ENCODE measurements around the gene WDR62.
A peak's percentile ranks its signal among the peaks of the same experiment; 100 is the strongest.
"Not testable (repeated sequence)": the region's sequence is repeated elsewhere in the genome, so short reads cannot be mapped to it uniquely, and the experiment has no call there.

WDR62 gene

DNA sequence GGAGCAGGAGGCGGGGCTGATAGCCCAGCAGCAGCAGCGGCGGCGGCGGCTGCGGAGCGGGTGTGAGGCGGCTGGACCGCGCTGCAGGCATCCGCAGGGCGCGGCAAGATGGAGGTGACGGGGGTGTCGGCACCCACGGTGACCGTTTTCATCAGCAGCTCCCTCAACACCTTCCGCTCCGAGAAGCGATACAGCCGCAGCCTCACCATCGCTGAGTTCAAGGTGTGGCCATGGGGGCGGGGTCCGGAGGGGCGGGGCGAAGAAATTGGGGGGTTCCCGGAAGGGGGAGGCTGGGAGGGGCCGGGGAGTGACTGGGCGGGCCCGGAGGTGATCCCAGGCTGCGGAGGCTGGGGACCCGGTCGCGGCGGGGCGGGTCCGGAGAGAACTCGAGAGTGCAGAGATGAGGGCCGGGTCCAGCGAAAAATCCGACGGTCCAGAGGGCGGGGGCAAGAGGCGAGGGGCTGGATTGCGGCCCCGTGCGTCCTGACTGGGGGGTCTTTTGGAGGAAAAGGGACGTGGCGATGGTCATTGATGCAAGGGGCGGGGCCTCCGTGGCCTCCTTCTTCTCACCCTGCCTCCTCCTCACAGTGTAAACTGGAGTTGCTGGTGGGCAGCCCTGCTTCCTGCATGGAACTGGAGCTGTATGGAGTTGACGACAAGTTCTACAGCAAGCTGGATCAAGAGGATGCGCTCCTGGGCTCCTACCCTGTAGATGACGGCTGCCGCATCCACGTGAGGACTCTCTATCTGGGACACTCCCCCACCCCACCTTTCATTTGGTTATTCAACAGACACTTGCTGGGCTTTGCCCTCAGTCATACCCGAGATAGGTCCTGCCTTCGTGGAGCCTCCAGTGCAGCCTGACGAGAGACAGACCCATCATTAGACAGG is 61.0 kb downstream of the WDR62 start, which contains the start of gene TBCB:
Gene TBCB (plus strand): TSS at position 16 of the 891 bp plus-strand sequence. CDS start 93 bp downstream, at position 109.
- H3K9me3 ChIP-seq (ENCODE audit: low read length): no peaks in the 10 kb centered on the region
- peak within 1 kb of the TSS; percentile 82 for H3K27ac ChIP-seq (ENCODE audit: low read depth, low read length)
- peak within 1 kb of the TSS; percentile 79 for H3K9ac ChIP-seq (ENCODE audit: low read length)
- no peaks in the 10 kb centered on the region for H3K27me3 ChIP-seq (ENCODE audit: control insufficient read depth in 1 of 2, insufficient read depth in 2 of 2, low read length in 2 of 2)
- H3K4me3 ChIP-seq (ENCODE audit: low read depth in 1 of 2, low read length in 2 of 2): peak within 1 kb of the TSS; percentile 70 to 98
- H3K4me1 ChIP-seq (ENCODE audit: insufficient read depth, low read length): peaks cover 20% of the 10 kb centered on the region
- H3K36me3 ChIP-seq (ENCODE audit: insufficient read depth, low read length): peaks cover 33% of the 10 kb centered on the region

DNA sequence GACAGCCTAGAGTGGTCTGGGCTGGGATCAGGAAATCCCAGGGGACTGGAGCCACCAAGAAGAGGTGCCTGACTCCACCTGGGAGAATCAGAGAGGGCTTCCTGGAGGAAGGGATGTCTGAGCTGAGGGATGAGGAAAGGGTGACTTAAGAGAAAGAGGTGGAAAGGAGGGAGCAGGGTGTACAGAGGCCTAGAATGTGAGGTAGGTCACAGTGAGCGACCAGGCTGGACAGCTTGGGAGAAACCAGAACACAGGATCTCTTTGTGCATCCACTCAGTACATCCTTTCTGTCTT is 61.6 kb downstream of the WDR62 start:
- Histone ChIP-seq H3K27ac (ENCODE audit: low read depth, low read length) (peak overlapping the region; percentile 71), H3K36me3 (ENCODE audit: insufficient read depth, low read length) (peaks cover 34% of the 10 kb centered on the region), H3K4me1 (ENCODE audit: insufficient read depth, low read length) (peaks cover 20% of the 10 kb centered on the region), H3K27me3 (ENCODE audit: control insufficient read depth in 1 of 2, insufficient read depth in 2 of 2, low read length in 2 of 2) (no peaks in the 10 kb centered on the region), H3K4me3 (ENCODE audit: low read depth in 1 of 2, low read length in 2 of 2) (peak overlapping the region; percentile 68 to 98), H3K9me3 (ENCODE audit: low read length) (no peaks in the 10 kb centered on the region), H3K9ac (ENCODE audit: low read length) (no peak overlapping the region)

DNA sequence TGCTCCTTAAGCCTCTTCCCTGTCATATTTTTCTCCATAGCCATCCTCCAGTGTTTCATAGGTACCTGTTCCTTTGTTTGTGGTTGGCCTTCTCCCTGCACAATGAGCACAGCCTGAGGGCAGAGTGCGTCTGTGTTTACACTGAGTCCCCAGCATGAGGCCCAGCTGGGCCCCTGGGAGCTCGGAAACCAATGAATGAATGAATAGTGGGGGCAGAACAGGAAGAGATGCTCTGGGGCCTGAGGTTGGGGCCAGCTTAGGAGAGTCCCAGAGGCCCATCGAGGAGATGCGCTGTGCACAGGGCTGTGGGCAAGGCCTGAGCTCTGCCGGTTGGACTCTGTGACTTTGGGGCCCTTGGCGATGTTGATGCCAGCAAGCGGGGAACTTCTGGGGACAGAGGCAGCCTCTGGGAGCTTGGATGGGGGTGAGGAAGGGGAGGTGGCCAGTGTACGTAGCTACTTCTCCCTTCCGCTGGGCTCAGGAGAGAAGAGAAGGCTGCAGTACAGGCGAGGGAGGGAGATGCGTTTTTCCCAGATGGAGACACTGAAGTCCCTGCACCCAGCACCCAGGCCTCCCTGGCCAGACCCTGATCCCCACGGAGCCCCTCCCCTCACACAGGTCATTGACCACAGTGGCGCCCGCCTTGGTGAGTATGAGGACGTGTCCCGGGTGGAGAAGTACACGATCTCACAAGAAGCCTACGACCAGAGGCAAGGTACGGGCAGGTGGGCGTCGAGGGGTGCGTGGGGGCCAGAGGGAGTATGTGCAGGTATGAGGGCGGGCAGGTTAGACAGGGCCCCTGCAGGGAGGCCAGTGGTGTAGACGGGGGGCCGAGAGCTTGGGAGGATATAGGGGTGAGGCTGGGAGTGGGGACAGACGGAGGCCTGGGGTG is 65.6 kb downstream of the WDR62 start:
- no peaks in the 10 kb centered on the region for H3K27me3 ChIP-seq (ENCODE audit: control insufficient read depth in 1 of 2, insufficient read depth in 2 of 2, low read length in 2 of 2)
- H3K36me3 ChIP-seq (ENCODE audit: insufficient read depth, low read length): peaks cover 39% of the 10 kb centered on the region
- H3K4me3 ChIP-seq (ENCODE audit: low read depth in 1 of 2, low read length in 2 of 2): no peak overlapping the region
- H3K9ac ChIP-seq (ENCODE audit: low read length): no peak overlapping the region
- no peaks in the 10 kb centered on the region for H3K9me3 ChIP-seq (ENCODE audit: low read length)
- H3K27ac ChIP-seq (ENCODE audit: low read depth, low read length): no peak overlapping the region
- H3K4me1 ChIP-seq (ENCODE audit: insufficient read depth, low read length): peaks cover 14% of the 10 kb centered on the region

DNA sequence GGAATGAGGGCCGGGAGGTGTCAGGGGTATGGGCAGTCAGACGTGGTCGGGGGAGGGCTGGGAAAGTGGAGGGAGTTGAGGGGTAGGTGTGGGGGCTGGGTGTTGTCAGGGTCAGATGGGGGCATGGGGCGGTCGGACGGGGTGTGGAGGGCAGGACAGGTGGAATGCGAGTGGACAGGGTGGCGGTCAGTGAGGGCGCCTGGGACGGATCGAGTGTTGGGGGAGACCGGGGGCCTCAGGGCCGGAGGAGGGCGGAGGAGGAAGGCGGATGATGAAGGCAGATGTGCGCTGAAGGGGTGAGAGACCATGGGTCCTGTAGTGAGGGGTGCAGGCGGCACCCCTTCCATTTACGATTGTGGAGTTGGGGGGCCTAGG is 66.3 kb downstream of the WDR62 start:
- Histone ChIP-seq H3K36me3 (ENCODE audit: insufficient read depth, low read length) (peaks cover 45% of the 10 kb centered on the region), H3K9ac (ENCODE audit: low read length) (no peak overlapping the region), H3K4me1 (ENCODE audit: insufficient read depth, low read length) (peaks cover 13% of the 10 kb centered on the region), H3K9me3 (ENCODE audit: low read length) (no peaks in the 10 kb centered on the region), H3K27ac (ENCODE audit: low read depth, low read length) (no peak overlapping the region), H3K27me3 (ENCODE audit: control insufficient read depth in 1 of 2, insufficient read depth in 2 of 2, low read length in 2 of 2) (no peaks in the 10 kb centered on the region), H3K4me3 (ENCODE audit: low read depth in 1 of 2, low read length in 2 of 2) (no peak overlapping the region)

DNA sequence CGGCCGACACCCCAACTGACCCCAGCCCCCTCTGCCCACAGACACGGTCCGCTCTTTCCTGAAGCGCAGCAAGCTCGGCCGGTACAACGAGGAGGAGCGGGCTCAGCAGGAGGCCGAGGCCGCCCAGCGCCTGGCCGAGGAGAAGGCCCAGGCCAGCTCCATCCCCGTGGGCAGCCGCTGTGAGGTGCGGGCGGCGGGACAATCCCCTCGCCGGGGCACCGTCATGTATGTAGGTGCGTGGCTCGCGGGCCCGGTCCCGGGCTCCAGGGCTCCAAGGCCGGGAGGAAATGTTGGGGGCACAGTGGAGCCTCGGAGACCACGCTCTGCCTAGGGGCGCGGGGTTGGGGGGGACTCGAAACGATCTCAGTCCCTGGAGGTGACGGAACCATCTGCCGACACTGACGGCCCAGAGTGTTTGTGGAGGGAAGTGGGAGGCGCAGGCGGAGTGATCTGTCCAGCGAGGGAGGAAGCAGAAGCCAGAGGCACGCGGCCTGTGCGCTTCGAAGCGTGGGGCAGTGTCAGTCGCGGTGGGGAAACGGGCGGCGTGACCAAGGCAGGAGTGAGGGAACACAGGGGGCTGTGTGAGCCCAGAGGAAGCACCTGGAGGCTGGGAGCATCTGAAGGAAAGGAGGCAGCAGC is 66.9 kb downstream of the WDR62 start:
- Histone ChIP-seq H3K27me3 (ENCODE audit: control insufficient read depth in 1 of 2, insufficient read depth in 2 of 2, low read length in 2 of 2) (no peaks in the 10 kb centered on the region), H3K36me3 (ENCODE audit: insufficient read depth, low read length) (peaks cover 45% of the 10 kb centered on the region), H3K4me3 (ENCODE audit: low read depth in 1 of 2, low read length in 2 of 2) (no peak overlapping the region), H3K9me3 (ENCODE audit: low read length) (no peaks in the 10 kb centered on the region), H3K9ac (ENCODE audit: low read length) (no peak overlapping the region), H3K4me1 (ENCODE audit: insufficient read depth, low read length) (peaks cover 6% of the 10 kb centered on the region), H3K27ac (ENCODE audit: low read depth, low read length) (no peak overlapping the region)

DNA sequence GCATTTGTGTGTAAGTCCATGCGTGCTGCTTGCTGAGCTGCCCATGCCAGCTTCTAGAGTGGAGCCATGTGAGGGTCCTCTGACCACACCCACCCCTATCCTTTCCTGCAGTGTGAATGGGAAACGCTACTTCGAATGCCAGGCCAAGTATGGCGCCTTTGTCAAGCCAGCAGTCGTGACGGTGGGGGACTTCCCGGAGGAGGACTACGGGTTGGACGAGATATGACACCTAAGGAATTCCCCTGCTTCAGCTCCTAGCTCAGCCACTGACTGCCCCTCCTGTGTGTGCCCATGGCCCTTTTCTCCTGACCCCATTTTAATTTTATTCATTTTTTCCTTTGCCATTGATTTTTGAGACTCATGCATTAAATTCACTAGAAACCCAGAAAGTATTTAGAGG is 70.9 kb downstream of the WDR62 start:
- no peak overlapping the region for H3K4me3 ChIP-seq (ENCODE audit: low read depth in 1 of 2, low read length in 2 of 2)
- H3K36me3 ChIP-seq (ENCODE audit: insufficient read depth, low read length): peaks cover 22% of the 10 kb centered on the region
- no peak overlapping the region for H3K9ac ChIP-seq (ENCODE audit: low read length)
- no peak overlapping the region for H3K27ac ChIP-seq (ENCODE audit: low read depth, low read length)
- H3K4me1 ChIP-seq (ENCODE audit: insufficient read depth, low read length): peaks cover 7% of the 10 kb centered on the region
- no peaks in the 10 kb centered on the region for H3K9me3 ChIP-seq (ENCODE audit: low read length)
- no peaks in the 10 kb centered on the region for H3K27me3 ChIP-seq (ENCODE audit: control insufficient read depth in 1 of 2, insufficient read depth in 2 of 2, low read length in 2 of 2)

DNA sequence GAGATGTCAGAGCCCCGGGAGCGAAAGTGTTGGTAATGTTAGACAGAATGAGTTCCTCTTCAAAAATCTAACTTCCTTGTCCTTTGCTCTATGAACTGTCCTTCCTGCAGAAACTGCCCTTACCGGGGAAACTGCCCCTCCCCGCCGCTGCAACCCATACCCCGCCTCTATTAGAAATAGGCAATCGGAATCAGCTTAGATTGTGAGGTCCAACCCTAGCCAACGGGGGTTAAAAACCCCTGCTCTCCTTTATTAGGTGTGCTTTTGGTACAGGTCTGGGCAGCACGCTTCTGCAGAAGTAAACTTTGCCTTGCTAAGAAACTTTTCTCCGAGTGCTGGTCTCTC is 73.7 kb downstream of the WDR62 start:
- H3K36me3 ChIP-seq (ENCODE audit: insufficient read depth, low read length): peaks cover 20% of the 10 kb centered on the region
- H3K4me1 ChIP-seq (ENCODE audit: insufficient read depth, low read length): peaks cover 7% of the 10 kb centered on the region
- peak overlapping the region; percentile 7 to 67 for H3K4me3 ChIP-seq (ENCODE audit: low read depth in 1 of 2, low read length in 2 of 2)
- H3K27me3 ChIP-seq (ENCODE audit: control insufficient read depth in 1 of 2, insufficient read depth in 2 of 2, low read length in 2 of 2): no peaks in the 10 kb centered on the region
- no peaks in the 10 kb centered on the region for H3K9me3 ChIP-seq (ENCODE audit: low read length)
- H3K9ac ChIP-seq (ENCODE audit: low read length): peak overlapping the region; percentile 77
- peak overlapping the region; percentile 98 for H3K27ac ChIP-seq (ENCODE audit: low read depth, low read length)

DNA sequence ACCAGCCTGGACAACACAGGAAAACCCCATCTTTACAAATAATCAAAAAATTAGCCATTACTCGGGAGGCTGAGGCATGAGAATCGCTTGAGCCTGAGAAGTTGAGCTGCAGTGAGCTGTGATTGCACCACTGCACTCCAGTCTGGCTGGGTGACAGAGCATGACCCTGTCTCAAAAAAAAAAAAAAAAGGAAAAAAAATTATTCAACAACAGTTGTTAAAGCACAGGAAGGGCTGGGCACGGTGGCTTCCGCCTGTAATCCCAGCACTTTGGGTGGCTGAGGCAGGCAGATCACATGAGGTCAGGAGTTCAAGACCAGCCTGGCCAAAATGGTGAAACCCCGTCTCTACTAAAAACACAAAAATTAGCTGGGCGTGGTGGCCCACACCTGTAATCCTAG is 76.5 kb downstream of the WDR62 start:
- not testable (repeated sequence) for H3K27ac ChIP-seq (ENCODE audit: low read depth, low read length); H3K9ac ChIP-seq (ENCODE audit: low read length); H3K27me3 ChIP-seq (ENCODE audit: control insufficient read depth in 1 of 2, insufficient read depth in 2 of 2, low read length in 2 of 2); H3K9me3 ChIP-seq (ENCODE audit: low read length); H3K4me1 ChIP-seq (ENCODE audit: insufficient read depth, low read length); H3K36me3 ChIP-seq (ENCODE audit: insufficient read depth, low read length); H3K4me3 ChIP-seq (ENCODE audit: low read depth in 1 of 2, low read length in 2 of 2)

DNA sequence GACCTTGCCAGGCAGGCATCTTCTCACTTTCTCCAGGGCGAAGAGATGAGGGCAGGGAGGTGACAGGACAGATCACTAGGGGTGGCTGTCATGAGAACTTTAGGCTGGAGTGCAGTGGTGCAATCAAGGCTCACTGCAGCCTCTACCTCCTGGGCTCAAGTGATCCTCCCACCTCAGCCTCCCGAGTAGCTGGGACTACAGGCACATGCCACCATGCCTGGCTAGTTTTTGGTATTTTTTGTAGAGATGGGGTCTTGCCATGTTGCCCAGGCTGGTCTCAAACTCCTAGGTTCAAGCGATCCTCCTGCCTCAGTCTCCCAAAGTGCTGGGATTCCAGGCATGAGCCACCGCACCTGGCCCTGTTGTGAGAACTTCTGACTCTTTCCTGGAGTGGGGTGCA is 80.2 kb downstream of the WDR62 start:
- H3K9me3 ChIP-seq (ENCODE audit: low read length); H3K27ac ChIP-seq (ENCODE audit: low read depth, low read length); H3K9ac ChIP-seq (ENCODE audit: low read length); H3K36me3 ChIP-seq (ENCODE audit: insufficient read depth, low read length); H3K27me3 ChIP-seq (ENCODE audit: control insufficient read depth in 1 of 2, insufficient read depth in 2 of 2, low read length in 2 of 2); H3K4me3 ChIP-seq (ENCODE audit: low read depth in 1 of 2, low read length in 2 of 2): not testable (repeated sequence)
- peaks cover 11% of the 10 kb centered on the region for H3K4me1 ChIP-seq (ENCODE audit: insufficient read depth, low read length)

DNA sequence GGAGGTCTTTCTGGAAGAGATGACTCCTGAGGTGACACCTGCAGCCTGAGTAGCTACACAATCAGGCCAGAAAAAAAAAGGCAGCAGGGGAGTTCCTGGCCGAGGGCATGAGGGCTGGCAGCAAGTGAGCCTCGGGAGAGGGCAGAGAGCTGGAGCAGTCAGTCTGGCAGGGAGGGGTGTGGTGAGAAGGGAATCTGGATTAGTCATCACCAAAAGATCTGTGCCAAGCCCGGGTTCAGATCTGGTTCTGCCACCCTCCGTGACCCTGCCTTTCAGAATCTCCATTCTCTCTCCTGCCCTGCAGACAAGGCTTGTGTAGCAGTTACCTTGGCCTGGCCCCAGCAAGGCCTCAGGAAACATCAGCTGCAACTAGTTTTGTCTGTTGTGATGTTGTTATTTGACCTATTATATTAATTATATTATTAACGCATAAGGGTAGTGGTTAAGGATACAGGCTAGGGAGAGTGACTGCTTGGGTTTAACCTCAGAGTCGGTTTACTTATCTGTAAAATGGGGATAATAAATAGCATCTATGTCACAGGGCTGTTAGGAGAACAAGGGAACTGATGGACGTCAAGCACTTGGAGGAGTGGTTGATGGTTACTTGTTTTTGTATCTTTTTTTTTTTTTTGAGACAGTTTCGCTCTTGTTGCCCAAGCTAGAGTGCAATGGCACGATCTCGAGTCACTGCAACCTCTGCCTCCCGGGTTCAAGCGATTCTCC is 82.4 kb downstream of the WDR62 start:
- Histone ChIP-seq H3K4me1 (ENCODE audit: insufficient read depth, low read length) (peaks cover 21% of the 10 kb centered on the region), H3K9ac (ENCODE audit: low read length) (no peak overlapping the region), H3K27me3 (ENCODE audit: control insufficient read depth in 1 of 2, insufficient read depth in 2 of 2, low read length in 2 of 2) (no peaks in the 10 kb centered on the region), H3K4me3 (ENCODE audit: low read depth in 1 of 2, low read length in 2 of 2) (no peak overlapping the region), H3K9me3 (ENCODE audit: low read length) (no peaks in the 10 kb centered on the region), H3K36me3 (ENCODE audit: insufficient read depth, low read length) (peaks cover 5% of the 10 kb centered on the region), H3K27ac (ENCODE audit: low read depth, low read length) (peak overlapping the region; percentile 24)

DNA sequence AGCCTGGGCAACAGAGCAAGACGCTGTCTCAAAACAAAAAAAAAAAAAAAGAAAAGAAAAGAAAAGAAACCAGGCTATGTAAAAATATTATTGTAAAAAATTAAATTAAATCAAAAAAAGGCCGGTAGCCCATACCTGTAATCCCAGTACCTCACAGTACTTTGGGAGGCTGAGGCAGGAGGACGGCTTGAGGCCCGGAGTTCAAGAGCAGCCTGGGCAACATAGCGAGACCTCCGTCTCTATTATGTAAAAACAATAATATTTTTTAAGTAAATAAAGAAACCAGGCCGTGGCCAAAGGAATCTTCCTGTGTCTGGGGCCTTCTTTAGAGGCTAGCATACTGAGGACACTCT is 84.4 kb downstream of the WDR62 start:
- Histone ChIP-seq H3K4me1 (ENCODE audit: insufficient read depth, low read length) (peaks cover 22% of the 10 kb centered on the region), H3K9me3 (ENCODE audit: low read length) (no peaks in the 10 kb centered on the region), H3K27me3 (ENCODE audit: control insufficient read depth in 1 of 2, insufficient read depth in 2 of 2, low read length in 2 of 2) (no peaks in the 10 kb centered on the region), H3K27ac (ENCODE audit: low read depth, low read length) (peak overlapping the region; percentile 100), H3K4me3 (ENCODE audit: low read depth in 1 of 2, low read length in 2 of 2) (peak overlapping the region in 1 of 2 donors; percentile 96), H3K9ac (ENCODE audit: low read length) (peak overlapping the region; percentile 84), H3K36me3 (ENCODE audit: insufficient read depth, low read length) (peaks cover 17% of the 10 kb centered on the region)
